Liver (tissue), 9 donors: ENCODE results near the gene PAPPA. TPM values are rescaled to one million over a fixed set of nuclear protein-coding genes. Genes with fewer than 3 reads are reported as not detected.

Experiments used
- DNase-seq: peaks from one replicate; pipeline ENCODE4 v3.0.0-alpha.2; 2017; ENCODE audit warnings: low spot score
- H3K27ac ChIP-seq, 2 donors: one replicate each; pipeline ENCODE4 v1.7.0; 2013; ENCODE audit warnings: inconsistent platforms in 2 of 2, low read length in 2 of 2, control low read depth in 1 of 2, low read depth in 1 of 2, mild to moderate bottlenecking in 1 of 2
- H3K27me3 ChIP-seq, 4 donors: one replicate each; pipeline versions ENCODE4 v1.6.1 to v1.7.0; 2013; ENCODE audit warnings: low read length in 3 of 4, inconsistent platforms in 1 of 4, mild to moderate bottlenecking in 1 of 4, moderate library complexity in 1 of 4; ENCODE audit not compliant: control insufficient read depth in 4 of 4, insufficient read depth in 4 of 4
- H3K36me3 ChIP-seq, 4 donors: one replicate each; pipeline versions ENCODE4 v1.6.1 to v1.7.0; 2013; ENCODE audit warnings: low read length in 3 of 4, mild to moderate bottlenecking in 3 of 4, low read depth in 1 of 4, moderate library complexity in 1 of 4; ENCODE audit not compliant: control insufficient read depth in 4 of 4, insufficient read depth in 3 of 4
- H3K4me1 ChIP-seq, 4 donors: one replicate each; pipeline versions ENCODE4 v1.6.1 to v1.7.0; 2013; ENCODE audit warnings: low read length in 3 of 4, mild to moderate bottlenecking in 3 of 4, moderate library complexity in 1 of 4; ENCODE audit not compliant: control insufficient read depth in 4 of 4, insufficient read depth in 4 of 4
- H3K4me3 ChIP-seq, 3 donors: one replicate each; pipeline versions ENCODE4 v1.6.1 to v1.7.0; 2013; ENCODE audit warnings: low read length in 3 of 3, control low read depth in 1 of 3, low read depth in 1 of 3, mild to moderate bottlenecking in 1 of 3
- H3K9ac ChIP-seq, 2 donors: one replicate each; pipeline ENCODE4 v1.7.0; 2013; ENCODE audit warnings: low read length in 2 of 2, mild to moderate bottlenecking in 2 of 2, moderate library complexity in 2 of 2, control low read depth in 1 of 2, low read depth in 1 of 2
- H3K9me3 ChIP-seq, 4 donors: one replicate each; pipeline versions ENCODE4 v1.6.1 to v1.7.0; 2013; ENCODE audit warnings: low read length in 3 of 4; ENCODE audit not compliant: control insufficient read depth in 4 of 4
- EGR1 ChIP-seq, 2 donors: IDR thresholded peaks; 2 replicates each; pipeline ENCODE4 v1.6.1; 2016 to 2018; ENCODE audit warnings: antibody characterized with exemption in 2 of 2, low read depth in 2 of 2
- FOXA1 ChIP-seq: IDR thresholded peaks from 2 replicates; pipeline ENCODE4 v1.6.1; 2016; ENCODE audit warnings: antibody characterized with exemption
- FOXA2 ChIP-seq: IDR thresholded peaks from 2 replicates; pipeline ENCODE4 v1.6.1; 2016; ENCODE audit warnings: antibody characterized with exemption
- GABPA ChIP-seq, 2 donors: IDR thresholded peaks in 1 of 2; conservative IDR thresholded peaks in 1 of 2; 2 replicates each; pipeline ENCODE4 v1.6.1; 2016; ENCODE audit warnings: antibody characterized with exemption in 2 of 2, mild to moderate bottlenecking in 1 of 2, moderate library complexity in 1 of 2
- HNF4A ChIP-seq, 2 donors: conservative IDR thresholded peaks; 2 replicates each; pipeline ENCODE4 v1.6.1; 2016; ENCODE audit warnings: antibody characterized with exemption in 2 of 2, mild to moderate bottlenecking in 2 of 2
- HNF4G ChIP-seq: IDR thresholded peaks from 2 replicates; pipeline ENCODE4 v1.6.1; 2016; ENCODE audit warnings: antibody characterized with exemption
- NR2F2 ChIP-seq: IDR thresholded peaks from 2 replicates; pipeline ENCODE4 v1.6.1; 2016; ENCODE audit warnings: antibody characterized with exemption
- RAD21 ChIP-seq, 2 donors: IDR thresholded peaks; 2 replicates each; pipeline ENCODE4 v1.6.1; 2016; ENCODE audit warnings: antibody characterized with exemption in 2 of 2, mild to moderate bottlenecking in 2 of 2
- RXRA ChIP-seq, 2 donors: IDR thresholded peaks; 2 replicates each; pipeline ENCODE4 v1.6.1; 2017 to 2018; ENCODE audit warnings: antibody characterized with exemption in 2 of 2, mild to moderate bottlenecking in 1 of 2
- SP1 ChIP-seq: IDR thresholded peaks from 2 replicates; pipeline ENCODE4 v1.6.1; 2018; ENCODE audit warnings: antibody characterized with exemption, mild to moderate bottlenecking
- TAF1 ChIP-seq: conservative IDR thresholded peaks from 2 replicates; pipeline ENCODE4 v1.6.1; 2016; ENCODE audit warnings: antibody characterized with exemption, mild to moderate bottlenecking
- YY1 ChIP-seq: IDR thresholded peaks from 2 replicates; pipeline ENCODE4 v1.6.1; 2016; ENCODE audit warnings: antibody characterized with exemption, mild to moderate bottlenecking
- WGBS: extraction: QIAGEN DNeasy Blood & Tissue Kit; methylation state at CpG from one replicate; pipeline ENCODE4 v1.1.7; 2013; 5-methylcytosine and 5-hydroxymethylcytosine counted together
- polyA plus RNA-seq, 2 donors: library from polyadenylated mRNA; stranded (reverse) in 1 of 2; unstranded in 1 of 2; fragments of 200-250 nt in 1 of 2; fragments of >200 nt in 1 of 2; fragmentation: Nextera tagmentation in 1 of 2; extraction: Ambion mirVana in 1 of 2; gene quantifications; one replicate each; pipeline versions ENCODE4 v1.2.1 to v1.2.3, GENCODE V29; 2013 to 2015
- total RNA-seq, 2 donors: library from RNA; depleted of rRNA; stranded (reverse); fragments of >200 nt; gene quantifications; one replicate each; pipeline ENCODE4 v1.2.3, GENCODE V29; 2014
- TF ChIP-seq, protein P1 (sequence below): IDR thresholded peaks from 2 replicates; pipeline ENCODE4 v1.6.1; 2016; ENCODE audit warnings: antibody characterized with exemption
- TF ChIP-seq, protein P2 (sequence below): fragments of 150-350 bp; IDR thresholded peaks from 2 replicates; pipeline ENCODE4 v1.5.1; 2017; ENCODE audit warnings: improper control_type of control experiment, low read depth, low read length; ENCODE audit not compliant: missing input control
- TF ChIP-seq, protein P3 (sequence below): IDR thresholded peaks from 2 replicates; pipeline ENCODE4 v1.6.1; 2016; ENCODE audit warnings: antibody characterized with exemption
- TF ChIP-seq, protein P4 (sequence below): IDR thresholded peaks from 2 replicates; pipeline ENCODE4 v1.6.1; 2016; ENCODE audit warnings: antibody characterized with exemption, mild to moderate bottlenecking
- donor health status: healthy.
- donor health status: healthy.
- donor health status: healthy.
- donor health status: healthy.
- donor health status: healthy.

The PAPPA gene
- total and polyA plus RNA-seq, 4 donors = 0.03 to 0.33 (median 0.20) TPM

DNA sequence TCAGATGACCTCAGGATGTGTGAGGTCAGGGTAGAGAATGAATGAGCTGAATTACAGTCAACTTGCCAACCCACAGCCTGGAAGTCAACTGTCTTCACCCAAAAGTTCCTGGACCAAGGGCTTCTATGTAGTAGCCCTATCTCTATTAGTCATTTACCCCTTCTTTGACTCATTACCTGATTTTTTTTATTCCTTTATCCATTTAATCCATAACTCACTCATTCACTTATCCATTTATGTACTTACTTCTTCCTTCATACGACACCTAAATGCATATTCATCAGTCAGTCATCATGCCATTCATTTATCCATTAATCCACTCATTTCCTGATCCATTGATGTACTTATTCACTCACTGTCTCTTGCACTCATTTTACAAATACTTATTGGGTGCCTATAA, 212.7 kb downstream of the PAPPA start:
- H3K4me1 ChIP-seq = no peaks in the 10 kb centered on the region
- WGBS = 91% methylated on average over 1 of the region's 1 CpG
- no peaks in the 10 kb centered on the region for H3K9me3 ChIP-seq
- no peak overlapping the region for H3K4me3 ChIP-seq
- H3K36me3 ChIP-seq = no peaks in the 10 kb centered on the region
- no peak for DNase-seq
- no peaks in the 10 kb centered on the region for H3K27me3 ChIP-seq
- TF ChIP-seq, protein P1, sequence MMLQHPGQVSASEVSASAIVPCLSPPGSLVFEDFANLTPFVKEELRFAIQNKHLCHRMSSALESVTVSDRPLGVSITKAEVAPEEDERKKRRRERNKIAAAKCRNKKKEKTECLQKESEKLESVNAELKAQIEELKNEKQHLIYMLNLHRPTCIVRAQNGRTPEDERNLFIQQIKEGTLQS = no peak
- TF ChIP-seq RAD21 (IDR thresholded peaks at IDR 0.05) (no peak), GABPA (IDR thresholded peaks at IDR 0.05 in 1 of 2, conservative IDR thresholded peaks at IDR 0.05 in 1 of 2) (no peak), SP1 (no peak), FOXA2 (no peak), NR2F2 (no peak), HNF4G (no peak), YY1 (no peak), TAF1 (no peak), HNF4A (conservative IDR thresholded peaks at IDR 0.05) (no peak), FOXA1 (no peak), RXRA (IDR thresholded peaks at IDR 0.05) (no peak), EGR1 (IDR thresholded peaks at IDR 0.05; ENCODE audit: low read depth in 2 of 2) (no peak)
- TF ChIP-seq, protein P2, sequence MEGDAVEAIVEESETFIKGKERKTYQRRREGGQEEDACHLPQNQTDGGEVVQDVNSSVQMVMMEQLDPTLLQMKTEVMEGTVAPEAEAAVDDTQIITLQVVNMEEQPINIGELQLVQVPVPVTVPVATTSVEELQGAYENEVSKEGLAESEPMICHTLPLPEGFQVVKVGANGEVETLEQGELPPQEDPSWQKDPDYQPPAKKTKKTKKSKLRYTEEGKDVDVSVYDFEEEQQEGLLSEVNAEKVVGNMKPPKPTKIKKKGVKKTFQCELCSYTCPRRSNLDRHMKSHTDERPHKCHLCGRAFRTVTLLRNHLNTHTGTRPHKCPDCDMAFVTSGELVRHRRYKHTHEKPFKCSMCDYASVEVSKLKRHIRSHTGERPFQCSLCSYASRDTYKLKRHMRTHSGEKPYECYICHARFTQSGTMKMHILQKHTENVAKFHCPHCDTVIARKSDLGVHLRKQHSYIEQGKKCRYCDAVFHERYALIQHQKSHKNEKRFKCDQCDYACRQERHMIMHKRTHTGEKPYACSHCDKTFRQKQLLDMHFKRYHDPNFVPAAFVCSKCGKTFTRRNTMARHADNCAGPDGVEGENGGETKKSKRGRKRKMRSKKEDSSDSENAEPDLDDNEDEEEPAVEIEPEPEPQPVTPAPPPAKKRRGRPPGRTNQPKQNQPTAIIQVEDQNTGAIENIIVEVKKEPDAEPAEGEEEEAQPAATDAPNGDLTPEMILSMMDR = no peak
- TF ChIP-seq, protein P3, sequence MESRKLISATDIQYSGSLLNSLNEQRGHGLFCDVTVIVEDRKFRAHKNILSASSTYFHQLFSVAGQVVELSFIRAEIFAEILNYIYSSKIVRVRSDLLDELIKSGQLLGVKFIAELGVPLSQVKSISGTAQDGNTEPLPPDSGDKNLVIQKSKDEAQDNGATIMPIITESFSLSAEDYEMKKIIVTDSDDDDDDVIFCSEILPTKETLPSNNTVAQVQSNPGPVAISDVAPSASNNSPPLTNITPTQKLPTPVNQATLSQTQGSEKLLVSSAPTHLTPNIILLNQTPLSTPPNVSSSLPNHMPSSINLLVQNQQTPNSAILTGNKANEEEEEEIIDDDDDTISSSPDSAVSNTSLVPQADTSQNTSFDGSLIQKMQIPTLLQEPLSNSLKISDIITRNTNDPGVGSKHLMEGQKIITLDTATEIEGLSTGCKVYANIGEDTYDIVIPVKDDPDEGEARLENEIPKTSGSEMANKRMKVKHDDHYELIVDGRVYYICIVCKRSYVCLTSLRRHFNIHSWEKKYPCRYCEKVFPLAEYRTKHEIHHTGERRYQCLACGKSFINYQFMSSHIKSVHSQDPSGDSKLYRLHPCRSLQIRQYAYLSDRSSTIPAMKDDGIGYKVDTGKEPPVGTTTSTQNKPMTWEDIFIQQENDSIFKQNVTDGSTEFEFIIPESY = no peak
- TF ChIP-seq, protein P4, sequence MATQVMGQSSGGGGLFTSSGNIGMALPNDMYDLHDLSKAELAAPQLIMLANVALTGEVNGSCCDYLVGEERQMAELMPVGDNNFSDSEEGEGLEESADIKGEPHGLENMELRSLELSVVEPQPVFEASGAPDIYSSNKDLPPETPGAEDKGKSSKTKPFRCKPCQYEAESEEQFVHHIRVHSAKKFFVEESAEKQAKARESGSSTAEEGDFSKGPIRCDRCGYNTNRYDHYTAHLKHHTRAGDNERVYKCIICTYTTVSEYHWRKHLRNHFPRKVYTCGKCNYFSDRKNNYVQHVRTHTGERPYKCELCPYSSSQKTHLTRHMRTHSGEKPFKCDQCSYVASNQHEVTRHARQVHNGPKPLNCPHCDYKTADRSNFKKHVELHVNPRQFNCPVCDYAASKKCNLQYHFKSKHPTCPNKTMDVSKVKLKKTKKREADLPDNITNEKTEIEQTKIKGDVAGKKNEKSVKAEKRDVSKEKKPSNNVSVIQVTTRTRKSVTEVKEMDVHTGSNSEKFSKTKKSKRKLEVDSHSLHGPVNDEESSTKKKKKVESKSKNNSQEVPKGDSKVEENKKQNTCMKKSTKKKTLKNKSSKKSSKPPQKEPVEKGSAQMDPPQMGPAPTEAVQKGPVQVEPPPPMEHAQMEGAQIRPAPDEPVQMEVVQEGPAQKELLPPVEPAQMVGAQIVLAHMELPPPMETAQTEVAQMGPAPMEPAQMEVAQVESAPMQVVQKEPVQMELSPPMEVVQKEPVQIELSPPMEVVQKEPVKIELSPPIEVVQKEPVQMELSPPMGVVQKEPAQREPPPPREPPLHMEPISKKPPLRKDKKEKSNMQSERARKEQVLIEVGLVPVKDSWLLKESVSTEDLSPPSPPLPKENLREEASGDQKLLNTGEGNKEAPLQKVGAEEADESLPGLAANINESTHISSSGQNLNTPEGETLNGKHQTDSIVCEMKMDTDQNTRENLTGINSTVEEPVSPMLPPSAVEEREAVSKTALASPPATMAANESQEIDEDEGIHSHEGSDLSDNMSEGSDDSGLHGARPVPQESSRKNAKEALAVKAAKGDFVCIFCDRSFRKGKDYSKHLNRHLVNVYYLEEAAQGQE = no peak
- H3K27ac ChIP-seq = no peak overlapping the region
- no peak overlapping the region for H3K9ac ChIP-seq

DNA sequence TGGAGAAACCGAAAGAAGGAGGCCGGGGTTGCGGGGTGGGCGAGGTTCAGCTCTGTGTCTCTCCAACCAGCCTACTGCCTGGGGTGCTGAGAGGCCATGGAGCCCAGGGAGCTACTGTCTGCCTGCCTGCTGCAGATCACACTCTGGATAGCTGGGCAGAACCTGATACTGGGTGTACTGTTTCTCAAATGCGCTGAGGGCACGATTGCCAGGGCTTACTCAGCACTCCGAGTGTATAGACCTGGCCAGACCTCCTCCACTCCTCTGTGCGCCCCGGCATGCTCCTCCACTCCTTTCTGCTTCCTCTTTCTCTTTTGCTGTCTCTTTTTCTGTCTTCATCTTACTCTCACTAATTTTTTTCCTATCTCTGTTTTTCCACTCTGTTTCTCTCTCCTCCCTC, 215.1 kb downstream of the PAPPA start:
- TF ChIP-seq HNF4A (conservative IDR thresholded peaks at IDR 0.05) (no peak), HNF4G (no peak), NR2F2 (no peak), TAF1 (no peak)
- TF ChIP-seq, protein P2 = no peak
- TF ChIP-seq, protein P3 = no peak
- TF ChIP-seq, protein P1 = no peak
- WGBS = 94% methylated on average over 9 of the region's 9 CpGs
- H3K9ac ChIP-seq = no peak overlapping the region
- no peak for DNase-seq
- no peaks in the 10 kb centered on the region for H3K9me3 ChIP-seq
- H3K27ac ChIP-seq = no peak overlapping the region
- no peaks in the 10 kb centered on the region for H3K27me3 ChIP-seq
- no peaks in the 10 kb centered on the region for H3K4me1 ChIP-seq
- no peak overlapping the region for H3K4me3 ChIP-seq
- no peaks in the 10 kb centered on the region for H3K36me3 ChIP-seq
